H7 (cell line): Measurements from ENCODE around the gene BTNL9. TPM values are rescaled to one million over a fixed set of nuclear protein-coding genes. Genes with fewer than 3 reads are reported as not detected.

ENCODE experiments used
- DNase-seq: peaks from one replicate; pipeline ENCODE4 v3.0.0; 2012
- H3K27me3 ChIP-seq: 2 replicates; pipeline ENCODE4 v1.6.0; 2011; ENCODE audit warnings: mild to moderate bottlenecking, low read length; ENCODE audit not compliant: control insufficient read depth, insufficient read depth
- H3K36me3 ChIP-seq: replicated peaks from 2 replicates; pipeline ENCODE4 v1.5.1; 2011; ENCODE audit warnings: low read length; ENCODE audit not compliant: control insufficient read depth, insufficient read depth
- H3K4me3 ChIP-seq: 2 replicates; pipeline ENCODE4 v1.5.1; 2011; ENCODE audit warnings: low read depth, mild to moderate bottlenecking, control low read depth, low read length, moderate library complexity; ENCODE audit not compliant: insufficient read depth
- total RNA-seq: library from RNA; depleted of rRNA; stranded (reverse); fragments of >200 nt; shearing (Covaris generic); gene quantifications from 2 replicates; pipeline ENCODE4 v1.2.3, GENCODE V29; 2014; rRNA removed

Gene BTNL9
- total RNA-seq, 1 experiment from 2014 or later: 0.31 TPM

- peak overlapping the region; percentile 9; the same call in 1 of the 2 replicates for H3K4me3 ChIP-seq
- DNase-seq: no peak
- H3K27me3 ChIP-seq: peaks cover 16% of the 10 kb centered on the region
- no peaks in the 10 kb centered on the region for H3K36me3 ChIP-seq
These were observed 65.4 kb downstream of the BTNL9 start for GRCh38 chr5:181105391-181106025.

GRCh38 chr5:181107699-181108098 lies 67.6 kb downstream of the BTNL9 start:
- DNase-seq: no peak
- no peaks in the 10 kb centered on the region for H3K36me3 ChIP-seq
- peaks cover 15% of the 10 kb centered on the region for H3K27me3 ChIP-seq
- no peak overlapping the region for H3K4me3 ChIP-seq

- peaks cover 15% of the 10 kb centered on the region for H3K27me3 ChIP-seq
- H3K4me3 ChIP-seq: no peak overlapping the region
- H3K36me3 ChIP-seq: no peaks in the 10 kb centered on the region
- DNase-seq: no peak
These were observed 68.6 kb downstream of the BTNL9 start for GRCh38 chr5:181108578-181109165.

GRCh38 chr5:181109489-181110013 lies 69.5 kb downstream of the BTNL9 start:
- peaks cover 15% of the 10 kb centered on the region for H3K27me3 ChIP-seq
- peak; percentile 80 for DNase-seq
- no peak overlapping the region for H3K4me3 ChIP-seq
- H3K36me3 ChIP-seq: no peaks in the 10 kb centered on the region

GRCh38 chr5:181111010-181111409 lies 70.9 kb downstream of the BTNL9 start:
- peaks cover 21% of the 10 kb centered on the region for H3K27me3 ChIP-seq
- H3K36me3 ChIP-seq: no peaks in the 10 kb centered on the region

More at GRCh38 chr5:181111010-181111409, 70.9 kb downstream of the BTNL9 start:
- H3K4me3 ChIP-seq: no peak overlapping the region
- peak; percentile 54 for DNase-seq

Other genes starting within 250 kb of the BTNL9 start
- 76.1 and 77.8 TPM in 2 replicates for gene MGAT1, start 237.5 kb upstream of the BTNL9 start, total RNA-seq
- 20.6 and 31.1 TPM in 2 replicates for gene ZFP62, start 179.0 kb upstream of the BTNL9 start, total RNA-seq
- gene BTNL8, start 141.1 kb upstream of the BTNL9 start, total RNA-seq: 0.21 and 0.22 TPM in 2 replicates
- gene BTNL3, start 51.4 kb upstream of the BTNL9 start, total RNA-seq: not detected in 2 replicates
- not detected in 2 replicates for gene OR2V1, start 90.9 kb downstream of the BTNL9 start, total RNA-seq
- not detected in 2 replicates for gene OR2V2, start 107.3 kb downstream of the BTNL9 start, total RNA-seq
- gene TRIM7, start 164.9 kb downstream of the BTNL9 start, total RNA-seq: 0.07 and 0.92 TPM in 2 replicates
- 13.6 and 19.8 TPM in 2 replicates for gene TRIM41, start 183.0 kb downstream of the BTNL9 start, total RNA-seq
- gene RACK1, start 203.6 kb downstream of the BTNL9 start, total RNA-seq: 5,491 and 6,126 TPM in 2 replicates
- gene TRIM52, start 220.9 kb downstream of the BTNL9 start, total RNA-seq: 1.9 and 2.4 TPM in 2 replicates